ENCODE results near the gene SLC16A5. TPM values are rescaled to one million over a fixed set of nuclear protein-coding genes. Genes with fewer than 3 reads are reported as not detected.

Gene SLC16A5
- total RNA-seq, 1 donor from 2014 or later: 6.8 TPM

- intact Hi-C loops (cut with micrococcal nuclease): loop anchor here (2.0 kb wide), 1 partner anchor 22 kb away; the partner anchor contains the start of gene ARMC7
These were observed 1.1 kb upstream of the SLC16A5 start for GRCh38 chr17:75086496-75087181.

DNA sequence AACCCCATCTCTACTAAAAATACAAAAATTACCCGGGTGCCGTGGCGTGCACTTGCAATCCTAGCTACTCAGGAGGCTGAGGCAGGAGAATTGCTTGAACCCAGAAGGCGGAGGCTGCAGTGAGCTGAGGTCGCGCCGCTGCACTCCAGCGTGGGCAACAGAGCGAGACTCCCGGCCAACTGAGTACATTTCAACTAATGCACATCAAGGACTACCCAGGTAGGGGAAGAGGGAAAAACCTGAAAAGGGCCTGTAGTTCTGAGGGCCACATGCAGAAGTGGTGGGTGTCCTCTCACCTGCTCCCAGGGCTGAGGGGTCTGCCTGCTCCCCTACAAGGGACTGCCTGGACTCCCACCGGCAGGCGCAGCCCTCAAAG lies 584 bp upstream of the SLC16A5 start:
- Mint-ChIP-seq H3K36me3 (ENCODE audit: low read depth) (no peaks in the 10 kb centered on the region), H3K4me1 (peaks cover 44% of the 10 kb centered on the region), H3K27ac (peak overlapping the region; percentile 39), H3K27me3 (no peaks in the 10 kb centered on the region), H3K4me3 (peak overlapping the region; percentile 88), H3K9me3 (no peaks in the 10 kb centered on the region)
- DNase-seq: no peak
- intact Hi-C loops (cut with micrococcal nuclease): loop anchor here (2.0 kb wide), 1 partner anchor 22 kb away; the partner anchor contains the start of gene ARMC7

More at GRCh38 chr17:75086496-75087181, 1.1 kb upstream of the SLC16A5 start:
- peaks cover 38% of the 10 kb centered on the region for H3K4me1 Mint-ChIP-seq
- H3K27ac Mint-ChIP-seq: peak overlapping the region; percentile 39
- peak overlapping the region; percentile 88 for H3K4me3 Mint-ChIP-seq
- no peaks in the 10 kb centered on the region for H3K36me3 Mint-ChIP-seq (ENCODE audit: low read depth)
- H3K9me3 Mint-ChIP-seq: no peaks in the 10 kb centered on the region
- no peaks in the 10 kb centered on the region for H3K27me3 Mint-ChIP-seq
- no peak for DNase-seq

DNA sequence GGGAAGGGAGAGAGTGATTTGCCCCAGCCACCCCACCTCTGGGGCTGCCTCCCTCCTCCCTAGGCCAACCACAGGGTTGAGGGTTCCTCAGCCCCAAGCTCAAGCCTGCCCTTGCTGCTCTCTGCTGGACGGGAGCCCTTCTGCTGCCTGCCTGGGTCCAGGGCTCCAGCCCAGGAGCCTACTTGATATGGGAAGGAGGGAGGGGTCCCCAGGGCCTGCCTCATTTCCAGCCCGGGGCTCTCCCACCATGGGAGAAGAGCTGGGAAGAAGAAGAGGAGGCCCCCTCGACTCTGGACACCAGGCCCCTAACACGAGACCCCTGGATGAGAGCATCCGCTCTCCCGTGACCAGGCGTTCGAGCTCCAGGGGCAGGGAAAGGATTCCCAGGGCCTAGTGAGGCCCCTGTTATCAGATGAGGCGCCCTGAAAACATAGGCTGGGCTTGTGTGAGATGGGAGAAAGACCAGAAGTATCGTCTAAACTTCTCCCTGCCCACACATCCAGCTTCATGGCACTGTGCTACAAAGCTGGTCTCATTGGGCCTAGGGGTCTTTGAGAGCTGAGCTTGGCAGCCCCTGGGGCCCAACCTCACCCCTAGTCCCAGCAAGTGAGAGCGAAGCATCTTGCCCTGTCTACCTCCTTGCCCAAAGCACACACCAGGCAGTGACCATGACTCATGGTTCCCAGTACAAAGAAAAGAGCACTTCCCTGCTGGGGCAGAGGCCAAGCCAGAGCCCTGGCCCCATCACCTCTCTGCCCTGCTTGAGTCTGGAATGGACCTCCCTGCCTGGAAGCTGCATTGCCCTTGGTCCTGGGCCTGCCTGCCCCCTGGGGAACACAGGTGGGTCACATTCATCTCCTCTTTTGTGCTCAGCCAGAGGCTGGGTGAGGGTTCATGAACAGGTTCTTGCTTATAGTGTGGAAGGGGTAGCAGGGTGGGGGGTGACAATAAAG lies 987 bp downstream of the SLC16A5 start:
- Mint-ChIP-seq H3K9me3 (no peaks in the 10 kb centered on the region), H3K36me3 (ENCODE audit: low read depth) (no peaks in the 10 kb centered on the region), H3K4me3 (peak overlapping the region; percentile 88), H3K27ac (peak overlapping the region; percentile 87), H3K27me3 (no peaks in the 10 kb centered on the region), H3K4me1 (peaks cover 45% of the 10 kb centered on the region)
- DNase-seq: no peak
- intact Hi-C loops (cut with micrococcal nuclease): no loop called here

GRCh38 chr17:75090871-75091854 lies 3.4 kb downstream of the SLC16A5 start:
- H3K4me1 Mint-ChIP-seq: peaks cover 36% of the 10 kb centered on the region
- H3K27ac Mint-ChIP-seq: no peak overlapping the region
- intact Hi-C loops (cut with micrococcal nuclease): no loop called here
- no peaks in the 10 kb centered on the region for H3K36me3 Mint-ChIP-seq (ENCODE audit: low read depth)
- H3K27me3 Mint-ChIP-seq: no peaks in the 10 kb centered on the region
- DNase-seq: no peak
- H3K4me3 Mint-ChIP-seq: no peak overlapping the region
- no peaks in the 10 kb centered on the region for H3K9me3 Mint-ChIP-seq

- H3K36me3 Mint-ChIP-seq (ENCODE audit: low read depth): no peaks in the 10 kb centered on the region
- no peak for DNase-seq
- peaks cover 32% of the 10 kb centered on the region for H3K4me1 Mint-ChIP-seq
- intact Hi-C loops (cut with micrococcal nuclease): no loop called here
- no peaks in the 10 kb centered on the region for H3K27me3 Mint-ChIP-seq
- no peak overlapping the region for H3K27ac Mint-ChIP-seq
- no peak overlapping the region for H3K4me3 Mint-ChIP-seq
- H3K9me3 Mint-ChIP-seq: no peaks in the 10 kb centered on the region
These were observed 4.1 kb downstream of the SLC16A5 start for GRCh38 chr17:75091855-75092327.

DNA sequence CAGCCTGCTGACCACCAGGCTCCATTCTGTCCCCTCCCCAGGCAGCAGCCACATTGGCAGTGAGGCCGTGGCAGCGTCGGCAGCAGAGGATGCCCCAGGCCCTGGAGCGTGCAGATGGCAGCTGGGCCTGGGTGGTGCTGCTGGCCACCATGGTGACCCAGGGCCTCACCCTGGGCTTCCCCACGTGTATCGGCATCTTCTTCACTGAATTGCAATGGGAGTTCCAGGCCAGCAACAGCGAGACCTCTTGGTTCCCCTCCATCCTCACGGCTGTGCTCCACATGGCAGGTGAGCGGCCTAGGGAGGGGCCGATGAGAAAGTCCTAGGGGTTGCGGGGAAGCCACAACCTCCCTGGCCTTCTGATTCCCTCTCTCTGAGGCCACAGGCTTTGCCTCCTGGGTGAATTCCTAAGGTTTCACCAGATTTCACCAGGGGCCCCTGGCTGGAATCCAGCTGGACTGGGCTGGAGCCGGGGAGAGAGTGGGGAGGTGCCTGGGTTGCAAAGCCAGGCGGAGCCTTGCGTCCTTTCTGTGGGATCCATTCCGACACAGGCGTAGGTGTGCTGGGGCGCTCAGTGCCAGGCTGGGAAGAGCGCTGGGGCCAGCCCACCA lies 5.9 kb downstream of the SLC16A5 start:
- intact Hi-C loops (cut with micrococcal nuclease): no loop called here
- H3K27ac Mint-ChIP-seq: no peak overlapping the region

GRCh38 chr17:75094871-75095399 lies 7.2 kb downstream of the SLC16A5 start:
- no peaks in the 10 kb centered on the region for H3K27me3 Mint-ChIP-seq
- no peaks in the 10 kb centered on the region for H3K9me3 Mint-ChIP-seq
- intact Hi-C loops (cut with micrococcal nuclease): no loop called here
- no peak overlapping the region for H3K4me3 Mint-ChIP-seq
- no peak for DNase-seq
- H3K36me3 Mint-ChIP-seq (ENCODE audit: low read depth): peaks cover 4% of the 10 kb centered on the region
- peaks cover 15% of the 10 kb centered on the region for H3K4me1 Mint-ChIP-seq
- no peak overlapping the region for H3K27ac Mint-ChIP-seq

More for the DNA sequence above, 5.9 kb downstream of the SLC16A5 start:
- peaks cover under 1% of the 10 kb centered on the region for H3K36me3 Mint-ChIP-seq (ENCODE audit: low read depth)
- DNase-seq: no peak
- no peak overlapping the region for H3K4me3 Mint-ChIP-seq
- H3K9me3 Mint-ChIP-seq: no peaks in the 10 kb centered on the region
- H3K27me3 Mint-ChIP-seq: no peaks in the 10 kb centered on the region
- peaks cover 26% of the 10 kb centered on the region for H3K4me1 Mint-ChIP-seq

- peaks cover 10% of the 10 kb centered on the region for H3K4me1 Mint-ChIP-seq
- DNase-seq: no peak
- intact Hi-C loops (cut with micrococcal nuclease): no loop called here
- H3K4me3 Mint-ChIP-seq: no peak overlapping the region
- no peaks in the 10 kb centered on the region for H3K27me3 Mint-ChIP-seq
- peaks cover 6% of the 10 kb centered on the region for H3K36me3 Mint-ChIP-seq (ENCODE audit: low read depth)
- no peak overlapping the region for H3K27ac Mint-ChIP-seq
- no peaks in the 10 kb centered on the region for H3K9me3 Mint-ChIP-seq
These were observed 8.4 kb downstream of the SLC16A5 start for GRCh38 chr17:75096082-75096625.

- Mint-ChIP-seq H3K36me3 (ENCODE audit: low read depth) (peaks cover 6% of the 10 kb centered on the region), H3K27me3 (no peaks in the 10 kb centered on the region), H3K9me3 (no peaks in the 10 kb centered on the region), H3K4me3 (no peak overlapping the region), H3K27ac (no peak overlapping the region), H3K4me1 (no peaks in the 10 kb centered on the region)
- intact Hi-C loops (cut with micrococcal nuclease): no loop called here
- no peak for DNase-seq
These were observed 10.1 kb downstream of the SLC16A5 start for GRCh38 chr17:75097865-75098264.

DNA sequence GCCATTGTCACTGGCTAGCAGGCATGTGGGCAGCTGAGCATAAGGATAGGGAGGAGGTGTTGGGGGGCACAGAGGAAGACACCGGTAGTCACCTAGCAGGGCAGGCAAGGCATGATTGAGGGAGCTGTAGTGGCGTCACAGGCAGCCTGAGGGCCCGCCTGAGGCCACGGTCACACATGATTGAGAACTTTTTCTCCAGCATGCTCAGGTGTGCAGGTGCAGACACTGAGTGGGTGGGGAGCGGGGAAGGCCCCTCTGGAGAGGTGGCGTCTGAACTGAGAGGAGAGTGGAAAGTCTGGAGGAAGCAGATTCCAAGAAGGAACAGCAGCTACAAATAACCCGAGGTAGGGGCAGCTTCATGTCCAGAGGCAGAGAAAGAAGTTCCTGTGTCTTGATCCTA lies 11.1 kb downstream of the SLC16A5 start:
- intact Hi-C loops (cut with micrococcal nuclease): no loop called here
- H3K9me3 Mint-ChIP-seq: no peaks in the 10 kb centered on the region
- H3K4me3 Mint-ChIP-seq: no peak overlapping the region
- H3K27ac Mint-ChIP-seq: no peak overlapping the region
- H3K36me3 Mint-ChIP-seq (ENCODE audit: low read depth): peaks cover 6% of the 10 kb centered on the region
- H3K27me3 Mint-ChIP-seq: no peaks in the 10 kb centered on the region
- no peaks in the 10 kb centered on the region for H3K4me1 Mint-ChIP-seq
- no peak for DNase-seq

- H3K36me3 Mint-ChIP-seq (ENCODE audit: low read depth): peaks cover 6% of the 10 kb centered on the region
- H3K9me3 Mint-ChIP-seq: no peaks in the 10 kb centered on the region
- no peaks in the 10 kb centered on the region for H3K4me1 Mint-ChIP-seq
- H3K27ac Mint-ChIP-seq: no peak overlapping the region
- no peak for DNase-seq
- intact Hi-C loops (cut with micrococcal nuclease): no loop called here
- H3K4me3 Mint-ChIP-seq: no peak overlapping the region
- H3K27me3 Mint-ChIP-seq: no peaks in the 10 kb centered on the region
These were observed 12.3 kb downstream of the SLC16A5 start for GRCh38 chr17:75099881-75100595.

DNA sequence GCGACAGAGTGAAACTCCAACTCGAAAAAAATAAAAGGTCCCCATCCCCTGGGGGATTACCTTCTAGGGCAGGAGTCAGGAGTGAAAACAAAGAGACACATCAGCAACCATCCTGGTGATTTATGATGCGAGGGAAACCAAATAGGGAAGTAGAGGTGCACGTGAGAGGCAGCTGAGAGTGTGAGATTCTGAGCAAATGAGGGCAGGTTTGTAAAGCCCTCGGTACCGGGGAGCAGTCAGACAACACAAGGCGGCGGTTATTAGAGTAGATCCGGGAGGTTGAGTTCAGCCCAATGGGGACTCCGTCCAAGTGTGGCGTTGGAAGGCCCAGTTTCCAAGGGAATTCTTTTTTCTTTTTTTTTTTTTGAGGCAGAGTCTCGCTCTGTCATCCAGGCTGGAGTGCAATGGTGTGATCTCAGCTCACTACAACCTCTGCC lies 14.6 kb downstream of the SLC16A5 start:
- Mint-ChIP-seq H3K9me3 (no peaks in the 10 kb centered on the region), H3K36me3 (ENCODE audit: low read depth) (peaks cover 6% of the 10 kb centered on the region), H3K27ac (no peak overlapping the region), H3K27me3 (no peaks in the 10 kb centered on the region), H3K4me3 (no peak overlapping the region), H3K4me1 (peaks cover 2% of the 10 kb centered on the region)
- DNase-seq: no peak
- intact Hi-C loops (cut with micrococcal nuclease): no loop called here
